Measurements from ENCODE around the gene ZBTB45.

DNA sequence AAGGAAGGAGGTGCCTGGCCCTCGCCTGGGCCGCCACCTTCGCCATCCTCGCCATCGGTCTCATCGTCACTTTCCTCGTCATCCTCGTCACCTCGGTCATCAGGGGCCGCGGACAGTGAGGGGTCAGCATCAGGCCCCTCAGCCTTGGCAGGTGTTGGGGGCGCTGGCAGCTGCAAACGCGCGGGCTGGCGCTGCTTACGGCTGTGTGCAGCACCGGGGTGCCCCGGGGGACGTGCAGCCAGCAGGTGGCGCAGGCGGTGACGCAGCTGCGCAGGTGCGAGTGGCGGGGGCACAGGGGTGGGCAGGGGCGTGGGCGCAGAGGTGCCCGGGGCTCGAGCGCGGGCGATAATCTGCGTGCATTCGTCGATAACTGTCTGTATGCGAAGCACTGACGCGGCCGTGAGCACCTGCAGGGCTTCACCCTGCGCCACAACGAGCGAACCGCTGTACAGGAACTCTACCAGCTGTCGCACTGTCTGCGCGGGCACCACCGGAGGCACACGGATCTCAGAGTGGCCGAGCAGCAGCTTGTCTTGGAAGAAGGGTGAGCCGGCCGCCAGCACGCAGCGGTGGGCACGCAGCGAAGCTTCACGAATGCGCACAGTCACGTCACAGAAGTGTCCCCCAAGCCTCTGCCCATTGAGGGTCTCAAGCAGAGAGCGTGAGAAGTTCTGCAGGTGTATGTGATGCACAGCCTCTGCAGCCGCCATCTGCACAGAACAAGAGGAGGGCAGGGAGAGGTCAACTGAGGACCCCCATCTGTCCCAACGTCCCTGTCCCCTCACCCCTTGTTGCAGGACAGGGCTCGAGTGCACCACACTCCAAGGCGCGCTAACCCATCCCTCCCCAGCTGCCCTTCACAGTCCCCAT is 2.4 kb downstream of the ZBTB45 start:
- TF ChIP-seq, protein P1, sequence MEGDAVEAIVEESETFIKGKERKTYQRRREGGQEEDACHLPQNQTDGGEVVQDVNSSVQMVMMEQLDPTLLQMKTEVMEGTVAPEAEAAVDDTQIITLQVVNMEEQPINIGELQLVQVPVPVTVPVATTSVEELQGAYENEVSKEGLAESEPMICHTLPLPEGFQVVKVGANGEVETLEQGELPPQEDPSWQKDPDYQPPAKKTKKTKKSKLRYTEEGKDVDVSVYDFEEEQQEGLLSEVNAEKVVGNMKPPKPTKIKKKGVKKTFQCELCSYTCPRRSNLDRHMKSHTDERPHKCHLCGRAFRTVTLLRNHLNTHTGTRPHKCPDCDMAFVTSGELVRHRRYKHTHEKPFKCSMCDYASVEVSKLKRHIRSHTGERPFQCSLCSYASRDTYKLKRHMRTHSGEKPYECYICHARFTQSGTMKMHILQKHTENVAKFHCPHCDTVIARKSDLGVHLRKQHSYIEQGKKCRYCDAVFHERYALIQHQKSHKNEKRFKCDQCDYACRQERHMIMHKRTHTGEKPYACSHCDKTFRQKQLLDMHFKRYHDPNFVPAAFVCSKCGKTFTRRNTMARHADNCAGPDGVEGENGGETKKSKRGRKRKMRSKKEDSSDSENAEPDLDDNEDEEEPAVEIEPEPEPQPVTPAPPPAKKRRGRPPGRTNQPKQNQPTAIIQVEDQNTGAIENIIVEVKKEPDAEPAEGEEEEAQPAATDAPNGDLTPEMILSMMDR (IDR thresholded peaks at IDR 0.05), result no peak
- no peak for TF ChIP-seq POLR2A (IDR thresholded peaks at IDR 0.05)

Measured in lower leg skin (tissue), 3 donors.